Left kidney (tissue), 2 donors: ENCODE measurements around the gene DEPDC5. TPM values are rescaled to one million over a fixed set of nuclear protein-coding genes. Genes with fewer than 3 reads are reported as not detected.
"Not testable (repeated sequence)": the region's sequence is repeated elsewhere in the genome, so short reads cannot be mapped to it uniquely, and the experiment has no call there.

ENCODE experiments used
- DNase-seq: peaks from one replicate; pipeline ENCODE4 v3.0.0-alpha.2; 2013
- polyA plus RNA-seq: library from polyadenylated mRNA; unstranded; fragments of 120-200 nt; gene quantifications from one replicate; pipeline ENCODE4 v1.2.1, GENCODE V29; 2013; ENCODE audit not compliant: insufficient read length

The DEPDC5 gene
- polyA plus RNA-seq, 1 donor = 22.1 TPM

- DNase-seq = peak; percentile 98
Measured at GRCh38 chr22:31749636-31750364, 4.0 kb upstream of the DEPDC5 start, which contains the start of gene PRR14L. TSS of gene PRR14L (minus strand) at chr22:31750132. CDS start at chr22:31738860, 11,272 bp downstream.

- no peak for DNase-seq
Measured at GRCh38 chr22:31750365-31751284, 3.2 kb upstream of the DEPDC5 start.

- no peak for DNase-seq
Measured at GRCh38 chr22:31752096-31752847, 1.5 kb upstream of the DEPDC5 start.

- DNase-seq = peak; percentile 56
Measured at GRCh38 chr22:31753005-31753633, 700 bp upstream of the DEPDC5 start.

- DNase-seq = no peak
Measured at GRCh38 chr22:31754813-31755212, 994 bp downstream of the DEPDC5 start.

GRCh38 chr22:31757265-31757664 lies 3.4 kb downstream of the DEPDC5 start:
- no peak for DNase-seq

- DNase-seq = not testable (repeated sequence)
Measured at GRCh38 chr22:31758860-31759259, 5.0 kb downstream of the DEPDC5 start.

GRCh38 chr22:31764785-31765184 lies 11.0 kb downstream of the DEPDC5 start:
- DNase-seq = no peak

- DNase-seq = no peak
Measured at GRCh38 chr22:31768422-31769059, 14.7 kb downstream of the DEPDC5 start.

- no peak for DNase-seq
Measured at GRCh38 chr22:31773416-31773815, 19.6 kb downstream of the DEPDC5 start.

GRCh38 chr22:31776231-31776630 lies 22.4 kb downstream of the DEPDC5 start:
- no peak for DNase-seq

GRCh38 chr22:31789803-31790202 lies 36.0 kb downstream of the DEPDC5 start:
- DNase-seq = no peak

- DNase-seq = no peak
Measured at GRCh38 chr22:31790240-31790639, 36.4 kb downstream of the DEPDC5 start.

- not testable (repeated sequence) for DNase-seq
Measured at GRCh38 chr22:31799358-31799757, 45.5 kb downstream of the DEPDC5 start.

GRCh38 chr22:31800065-31800464 lies 46.2 kb downstream of the DEPDC5 start:
- no peak for DNase-seq

- not testable (repeated sequence) for DNase-seq
Measured at GRCh38 chr22:31800861-31801260, 47.0 kb downstream of the DEPDC5 start.

- no peak for DNase-seq
Measured at GRCh38 chr22:31802575-31802974, 48.8 kb downstream of the DEPDC5 start.

- no peak for DNase-seq
Measured at GRCh38 chr22:31806751-31807150, 52.9 kb downstream of the DEPDC5 start.

- DNase-seq = no peak
Measured at GRCh38 chr22:31812977-31813605, 59.3 kb downstream of the DEPDC5 start.

GRCh38 chr22:31813898-31814297 lies 60.1 kb downstream of the DEPDC5 start:
- DNase-seq = not testable (repeated sequence)

- DNase-seq = no peak
Measured at GRCh38 chr22:31814942-31815341, 61.1 kb downstream of the DEPDC5 start.
